HepG2 (cell line): ENCODE results near the gene KRTAP20-4. TPM values are rescaled to one million over a fixed set of nuclear protein-coding genes. Genes with fewer than 3 reads are reported as not detected.
A peak's percentile ranks its signal among the peaks of the same experiment; 100 is the strongest.

Experiments
- ATAC-seq: fragments of 200-7000 bp; cut with Tn5 transposase; 3 replicates; pipeline ENCODE4 v1.9.1; 2020; ENCODE audit warnings: mild to moderate bottlenecking, moderate library complexity
- BruUV-seq: library from RNA; stranded (reverse); fragments of 400-500 nt; replicated peaks from 2 replicates; lab custom pipeline; 2021; lab: Mats Ljungman, UMichigan
- CTCF ChIA-PET: fragments of 300-600 bp; formaldehyde crosslinking; extraction: SDS; loops from one replicate; lab custom pipeline; 2021; ENCODE audit warnings: low total read pairs, inconsistent platforms, low intra/inter-chr PET ratio; lab: Yijun Ruan, JAX
- POLR2A ChIA-PET: fragments of 350-600 bp; sonication (Branson Sonifier 250); formaldehyde crosslinking; loops from one replicate; lab custom pipeline; 2020; ENCODE audit warnings: antibody characterized with exemption, inconsistent platforms; lab: Yijun Ruan, JAX
- DNase-seq: peaks from one replicate; pipeline ENCODE4 v3.0.0-alpha.2; 2015; ENCODE audit warnings: low spot score
- FAIRE-seq: peaks from 3 replicates; lab custom pipeline; 2011; peaks lifted over from hg19 to GRCh38; lab: Jason Lieb, UNC
- H2AFZ ChIP-seq: one replicate; pipeline ENCODE4 v1.6.1; 2011; ENCODE audit warnings: low read length, inconsistent platforms
- H3K27ac ChIP-seq: fragments of 300-600 bp; 3 replicates; pipeline ENCODE4 v1.8.0; 2011; ENCODE audit warnings: mixed run types, mild to moderate bottlenecking, mixed read lengths, low read length, inconsistent platforms; ENCODE audit not compliant: insufficient read depth; ENCODE audit errors: extremely low read length
- H3K27me3 ChIP-seq, 2 experiments: fragments of 200-600 bp in 1 of 2; 2 replicates in 1 of 2; 3 replicates in 1 of 2; pipeline versions ENCODE4 v1.6.0 to v1.8.0; 2011; ENCODE audit warnings: low read length in 2 of 2, mild to moderate bottlenecking in 2 of 2, moderate library complexity in 2 of 2, inconsistent platforms in 1 of 2; ENCODE audit not compliant: insufficient read depth in 2 of 2, control insufficient read depth in 1 of 2
- H3K36me3 ChIP-seq, 2 experiments: fragments of 200-600 bp in 1 of 2; replicated peaks in 1 of 2; 2 replicates in 1 of 2; 3 replicates in 1 of 2; pipeline versions ENCODE4 v1.5.1 to v1.8.0; 2011; ENCODE audit warnings: low read length in 2 of 2, inconsistent platforms in 1 of 2; ENCODE audit not compliant: insufficient read depth in 2 of 2, control insufficient read depth in 1 of 2
- H3K4me1 ChIP-seq: 2 replicates; pipeline ENCODE4 v1.5.1; 2012; ENCODE audit warnings: low read length, inconsistent platforms; ENCODE audit not compliant: insufficient read depth
- H3K4me2 ChIP-seq: 2 replicates; pipeline ENCODE4 v1.6.0; 2011; ENCODE audit warnings: low read depth, low read length, inconsistent platforms
- H3K4me3 ChIP-seq, 3 experiments: fragments of 200-600 bp in 1 of 3; sonication (generic), shearing (Covaris generic) in 1 of 3; replicated peaks in 1 of 3; 2 replicates each; pipeline ENCODE4 v1.5.1; 2011 to 2016; ENCODE audit warnings: low read length in 3 of 3, inconsistent platforms in 2 of 3, low read depth in 2 of 3, mild to moderate bottlenecking in 2 of 3, control low read depth in 1 of 3, mixed read lengths in 1 of 3; ENCODE audit not compliant: insufficient read depth in 1 of 3
- H3K79me2 ChIP-seq: one replicate; pipeline ENCODE4 v1.6.1; 2011; ENCODE audit warnings: low read length, inconsistent platforms; ENCODE audit not compliant: insufficient read depth
- H3K9ac ChIP-seq: 2 replicates; pipeline ENCODE4 v1.6.0; 2011; ENCODE audit warnings: mild to moderate bottlenecking, low read depth, low read length, inconsistent platforms; ENCODE audit not compliant: insufficient read depth
- H3K9me3 ChIP-seq: 2 replicates; pipeline ENCODE4 v1.5.1; 2012; ENCODE audit warnings: mild to moderate bottlenecking, low read length
- H4K20me1 ChIP-seq: 2 replicates; pipeline ENCODE4 v1.6.0; 2011; ENCODE audit warnings: inconsistent platforms, mild to moderate bottlenecking, low read length, moderate library complexity; ENCODE audit not compliant: insufficient read depth
- AHR ChIP-seq: IDR thresholded peaks from 2 replicates; pipeline ENCODE4 v1.6.1; 2018; ENCODE audit warnings: missing genetic modification reagents, missing compliant biosample characterization
- MAFK ChIP-seq, 2 experiments: IDR thresholded peaks in 1 of 2; conservative IDR thresholded peaks in 1 of 2; 2 replicates each; pipeline ENCODE4 v1.6.1; 2011; ENCODE audit warnings: improper control_type of control experiment in 2 of 2, low read length in 2 of 2
- TBP ChIP-seq: sonication (generic); formaldehyde crosslinking; IDR thresholded peaks from 2 replicates; pipeline ENCODE4 v1.5.0; 2020; ENCODE audit warnings: missing genetic modification reagents
- TFAP4 ChIP-seq: sonication (generic); IDR thresholded peaks from 2 replicates; pipeline ENCODE4 v1.6.1; 2016; ENCODE audit warnings: low read depth, borderline replicate concordance
- ZBTB14 ChIP-seq: sonication (generic); formaldehyde crosslinking; IDR thresholded peaks from 2 replicates; pipeline ENCODE4 v1.4.0; 2020; ENCODE audit warnings: missing genetic modification reagents
- WGBS: methylation state at CpG from one replicate; pipeline ENCODE4 v1.1.6; 2017; ENCODE audit warnings: low lambda C conversion rate; 5-methylcytosine and 5-hydroxymethylcytosine counted together
- in situ Hi-C: cut with HindIII; loops from 2 replicates; pipeline ENCODE4 v1.10.0; 2017; ENCODE audit warnings: low pct_unique_long_range_greater_than_20kb; ENCODE audit not compliant: extremely low pct_ligation_motif_present
- intact Hi-C: fragments of 100-400 bp; cut with micrococcal nuclease; formaldehyde crosslinking; loops from one replicate; pipeline ENCODE4 v1.10.0; 2022; ENCODE audit not compliant: unreplicated experiment
- polyA plus RNA-seq, 8 experiments: library from polyadenylated mRNA; depleted of rRNA in 3 of 8; stranded (reverse) in 7 of 8; unstranded in 1 of 8; fragments of >200 nt; fragmentation: Illumina TruSeq in 4 of 8; extraction: Trizol in 4 of 8; gene quantifications; 2 replicates each; pipeline versions ENCODE4 v1.2.1 to v1.2.3, GENCODE V29; 2011 to 2016; ENCODE audit warnings: low read depth in 4 of 8, missing spikeins in 1 of 8, mixed read lengths in 1 of 8; ENCODE audit not compliant: insufficient read depth in 1 of 8
- total RNA-seq, 5 experiments: library from RNA; depleted of rRNA; stranded (reverse); fragments of >200 nt; fragmentation: Illumina TruSeq; extraction: Trizol; gene quantifications; 2 replicates each; pipeline ENCODE4 v1.2.3, GENCODE V29; 2016; ENCODE audit warnings: low read depth in 1 of 5

Gene KRTAP20-4
- total and polyA plus RNA-seq, 2 of the 13 experiments (the other 11 are each of a cell fraction or from before 2014, with no cell fraction given), result not detected

GRCh38 chr21:30598802-30599201 is 21.6 kb upstream of the KRTAP20-4 start, which contains the start of gene KRTAP6-2 (continued):
- TF ChIP-seq TFAP4, result no peak
- no peak for TF ChIP-seq ZBTB14 (CRISPR knock-in tag)
- no peak for TF ChIP-seq TBP

GRCh38 chr21:30600787-30601186 is 19.6 kb upstream of the KRTAP20-4 start, which contains the start of gene KRTAP22-1:
Gene KRTAP22-1, plus strand, starts transcription at chr21:30601087.
- Histone ChIP-seq H3K27ac (no peak within 1 kb of the TSS), H3K4me3 (no peak within 1 kb of the TSS), H3K27me3 (no peaks in the 10 kb centered on the region), H3K9ac (no peak within 1 kb of the TSS), H3K4me2 (no peak within 1 kb of the TSS), H2AFZ (no peak within 1 kb of the TSS), H3K4me1 (no peaks in the 10 kb centered on the region), H3K36me3 (no peaks in the 10 kb centered on the region)
- WGBS, result 0% methylated on average over 1 of the region's 1 CpG
- FAIRE-seq, result no peak
- ATAC-seq, result no peak
- in situ Hi-C loops, result no loop called here
- CTCF ChIA-PET, result no interaction called here
- no TSS peak for BruUV-seq
- intact Hi-C loops, result no loop called here
- TF ChIP-seq AHR (CRISPR knock-in tag), result no peak
- 0 out of 4 replicates have a peak, but pooled peaks of 1 of the 2 experiments have one; percentile 8 for TF ChIP-seq MAFK (conservative IDR thresholded peaks at IDR 0.05 in 1 of 2, IDR thresholded peaks at IDR 0.05 in 1 of 2; ENCODE audit: low read length in 2 of 2)
- TF ChIP-seq, all 625 proteins: peak for 1
- no peaks in the 10 kb centered on the region for H3K79me2 ChIP-seq
- no peak for DNase-seq
- H3K9me3 ChIP-seq, result peaks cover 91% of the 10 kb centered on the region
- POLR2A ChIA-PET, result no interaction called here
- H4K20me1 ChIP-seq, result no peaks in the 10 kb centered on the region
